Measurements from ENCODE around the gene ATG12.

DNA sequence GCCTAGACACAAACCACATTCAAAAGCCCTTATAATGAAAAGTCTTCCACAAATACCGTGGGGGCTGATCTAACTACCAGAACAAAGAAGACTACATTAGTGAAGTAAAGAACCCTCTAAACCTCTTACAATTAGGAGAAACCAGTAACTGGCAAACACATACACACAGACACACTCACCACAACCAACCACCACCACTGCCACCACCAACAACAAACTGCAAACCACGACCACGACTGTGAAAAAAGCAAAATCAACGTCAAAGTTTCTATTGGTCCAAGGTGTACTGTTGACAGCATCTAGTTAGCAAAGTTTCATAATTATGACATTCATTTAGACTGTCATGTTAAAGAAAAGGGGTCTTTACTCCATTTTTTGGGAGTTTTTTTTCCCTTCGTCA, 27.6 kb downstream of the ATG12 start:
- no peak for TF ChIP-seq CTCF (IDR thresholded peaks at IDR 0.05)
- TF ChIP-seq POLR2A (IDR thresholded peaks at IDR 0.05) = no peak
- TF ChIP-seq POLR2AphosphoS5 (IDR thresholded peaks at IDR 0.05) = no peak

Data from upper lobe of left lung (tissue), 4 donors.